Fibroblast of villous mesenchyme (primary cell): ENCODE results near the gene PRKD1. TPM values are rescaled to one million over a fixed set of nuclear protein-coding genes. Genes with fewer than 3 reads are reported as not detected.

ENCODE experiments used
- DNase-seq: peaks from one replicate; pipeline ENCODE4 v3.0.0-alpha.2; 2010; ENCODE audit warnings: low read depth
- H3K4me3 ChIP-seq: 2 replicates; pipeline ENCODE4 v1.5.1; 2011; ENCODE audit warnings: low read depth, mild to moderate bottlenecking, low read length
- total RNA-seq: library from RNA; depleted of rRNA; stranded (reverse); fragments of >200 nt; gene quantifications from 2 replicates; pipeline ENCODE4 v1.2.3, GENCODE V29; 2012
- TF ChIP-seq, protein P1 (sequence below): IDR thresholded peaks from 2 replicates; pipeline ENCODE4 v1.5.1; 2012; ENCODE audit warnings: low read depth, mild to moderate bottlenecking, low read length; ENCODE audit not compliant: insufficient read depth

Gene PRKD1
- total RNA-seq, 1 donor: 13.8 TPM

DNA sequence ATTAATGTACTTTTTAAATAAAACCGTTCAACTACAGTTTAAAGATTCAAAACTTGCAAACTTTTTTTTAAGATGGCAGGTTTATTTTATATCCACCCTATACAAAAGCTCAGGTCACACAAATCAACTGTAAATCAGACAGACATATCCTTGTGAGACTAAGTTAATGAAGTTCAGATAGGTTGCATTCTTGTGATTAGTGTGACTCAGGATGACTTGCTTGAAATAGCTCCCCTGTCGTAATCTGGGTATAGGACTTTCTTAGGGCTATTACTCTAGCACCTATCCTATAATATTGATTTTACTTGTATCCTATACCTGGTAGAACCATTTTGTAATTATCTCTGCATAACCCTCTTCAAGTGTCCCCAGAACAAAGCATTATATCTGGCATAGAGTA lies 9.5 kb upstream of the PRKD1 start:
- TF ChIP-seq, protein P1, sequence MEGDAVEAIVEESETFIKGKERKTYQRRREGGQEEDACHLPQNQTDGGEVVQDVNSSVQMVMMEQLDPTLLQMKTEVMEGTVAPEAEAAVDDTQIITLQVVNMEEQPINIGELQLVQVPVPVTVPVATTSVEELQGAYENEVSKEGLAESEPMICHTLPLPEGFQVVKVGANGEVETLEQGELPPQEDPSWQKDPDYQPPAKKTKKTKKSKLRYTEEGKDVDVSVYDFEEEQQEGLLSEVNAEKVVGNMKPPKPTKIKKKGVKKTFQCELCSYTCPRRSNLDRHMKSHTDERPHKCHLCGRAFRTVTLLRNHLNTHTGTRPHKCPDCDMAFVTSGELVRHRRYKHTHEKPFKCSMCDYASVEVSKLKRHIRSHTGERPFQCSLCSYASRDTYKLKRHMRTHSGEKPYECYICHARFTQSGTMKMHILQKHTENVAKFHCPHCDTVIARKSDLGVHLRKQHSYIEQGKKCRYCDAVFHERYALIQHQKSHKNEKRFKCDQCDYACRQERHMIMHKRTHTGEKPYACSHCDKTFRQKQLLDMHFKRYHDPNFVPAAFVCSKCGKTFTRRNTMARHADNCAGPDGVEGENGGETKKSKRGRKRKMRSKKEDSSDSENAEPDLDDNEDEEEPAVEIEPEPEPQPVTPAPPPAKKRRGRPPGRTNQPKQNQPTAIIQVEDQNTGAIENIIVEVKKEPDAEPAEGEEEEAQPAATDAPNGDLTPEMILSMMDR: no peak
- no peak overlapping the region for H3K4me3 ChIP-seq
- DNase-seq: no peak

DNA sequence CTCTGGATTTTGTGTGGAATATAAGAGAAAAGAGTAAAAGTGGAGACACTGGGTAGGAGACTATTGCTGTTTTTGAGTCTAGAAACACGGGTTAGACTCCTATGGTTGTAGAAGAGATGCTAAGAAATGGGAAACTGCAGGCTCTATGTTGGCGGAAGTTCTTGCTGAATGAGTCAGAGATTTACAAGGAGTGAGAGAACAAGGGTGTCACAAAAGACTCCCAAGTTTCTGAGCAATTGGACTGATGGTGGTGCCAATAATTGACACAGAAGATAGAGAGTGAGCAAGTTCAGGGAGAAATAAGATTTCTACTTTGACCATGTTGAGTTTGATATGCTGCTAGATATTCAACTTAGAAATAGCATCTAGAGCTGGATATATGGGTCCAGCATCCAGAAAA lies 2.6 kb upstream of the PRKD1 start:
- no peak overlapping the region for H3K4me3 ChIP-seq
- peak; percentile 28 for DNase-seq
- TF ChIP-seq, protein P1: no peak

DNA sequence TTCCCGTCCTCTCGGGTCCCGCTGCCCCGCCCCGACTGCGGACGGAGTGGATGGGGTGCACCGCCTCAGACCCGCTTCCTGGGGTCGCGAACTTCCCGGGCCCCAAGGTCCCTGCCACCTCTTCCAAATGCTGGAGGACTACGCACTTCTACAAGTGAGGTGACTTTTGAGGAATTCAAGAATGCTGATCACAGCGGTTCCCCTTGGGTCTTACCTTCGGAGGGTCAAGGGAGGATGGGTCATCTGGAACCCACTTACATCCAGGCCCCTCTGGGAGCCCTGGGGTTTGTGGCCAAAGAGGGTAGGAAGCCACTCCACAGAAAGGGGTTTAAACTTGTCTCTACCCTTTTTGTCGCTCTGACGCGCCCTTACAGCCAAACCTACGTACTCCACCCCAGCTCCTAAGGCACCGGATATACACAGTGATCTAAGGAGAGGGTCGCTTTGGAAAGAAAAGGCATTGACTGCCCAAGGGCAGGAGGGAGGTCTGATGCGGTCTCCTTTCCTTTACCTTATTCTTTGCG lies 532 bp upstream of the PRKD1 start:
- TF ChIP-seq, protein P1: no peak
- H3K4me3 ChIP-seq: peak overlapping the region; percentile 38
- no peak for DNase-seq

DNA sequence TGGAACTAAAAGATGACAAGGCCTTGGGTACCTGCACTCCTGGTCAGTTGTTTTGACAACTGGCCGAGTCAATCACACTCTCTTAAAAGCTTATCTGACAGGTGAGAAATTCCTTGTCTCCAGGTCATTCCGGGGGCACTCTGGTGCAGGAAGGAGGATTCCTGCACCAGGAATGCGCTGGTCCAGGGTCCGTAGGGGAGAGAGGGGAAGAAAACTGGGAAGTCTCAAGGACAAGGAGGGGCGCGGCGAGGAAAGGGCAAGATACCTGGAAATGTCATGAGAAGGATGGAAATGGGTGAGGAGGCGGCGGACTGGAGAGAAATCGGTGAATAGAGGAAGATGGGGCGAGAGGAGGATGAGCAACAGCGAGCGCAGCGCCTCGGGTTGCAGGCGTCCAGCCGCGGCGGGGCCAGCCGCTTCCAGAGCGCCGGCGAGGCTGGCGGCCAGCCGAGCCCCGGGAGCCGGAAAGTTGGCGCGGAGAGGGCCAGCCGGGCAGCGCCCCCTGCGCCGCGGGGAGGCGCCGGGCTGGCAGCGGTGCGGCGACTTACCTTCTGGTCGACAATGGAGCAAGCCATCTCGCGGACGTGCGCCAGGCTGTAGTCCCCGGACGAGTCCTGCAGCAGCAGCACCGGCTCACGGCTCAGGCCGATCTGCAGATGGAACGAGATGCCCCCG lies 809 bp downstream of the PRKD1 start:
- peak; percentile 33 for DNase-seq
- H3K4me3 ChIP-seq: peak overlapping the region; percentile 84
- TF ChIP-seq, protein P1: peak; percentile 10

DNA sequence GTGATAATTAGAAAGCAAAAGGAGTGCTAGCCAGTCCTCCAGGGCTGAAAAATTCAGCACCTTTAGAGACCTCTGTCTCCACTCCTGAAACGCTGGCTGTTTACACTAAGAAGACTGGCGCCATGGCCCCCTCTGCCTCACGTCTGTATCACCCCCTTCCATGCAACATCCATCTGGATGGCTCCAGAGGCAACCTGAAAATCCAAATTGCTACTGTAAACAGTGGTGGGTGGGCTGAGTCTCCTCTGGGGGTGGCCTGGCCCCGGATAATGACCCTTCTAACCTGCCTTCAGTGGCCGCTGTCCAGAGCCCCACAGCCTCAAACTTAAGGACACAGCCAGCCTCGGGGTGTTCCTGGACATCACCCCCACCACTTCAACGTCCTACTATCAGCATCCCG lies 1.4 kb downstream of the PRKD1 start:
- TF ChIP-seq, protein P1: no peak
- peak overlapping the region; percentile 84 for H3K4me3 ChIP-seq
- DNase-seq: no peak

DNA sequence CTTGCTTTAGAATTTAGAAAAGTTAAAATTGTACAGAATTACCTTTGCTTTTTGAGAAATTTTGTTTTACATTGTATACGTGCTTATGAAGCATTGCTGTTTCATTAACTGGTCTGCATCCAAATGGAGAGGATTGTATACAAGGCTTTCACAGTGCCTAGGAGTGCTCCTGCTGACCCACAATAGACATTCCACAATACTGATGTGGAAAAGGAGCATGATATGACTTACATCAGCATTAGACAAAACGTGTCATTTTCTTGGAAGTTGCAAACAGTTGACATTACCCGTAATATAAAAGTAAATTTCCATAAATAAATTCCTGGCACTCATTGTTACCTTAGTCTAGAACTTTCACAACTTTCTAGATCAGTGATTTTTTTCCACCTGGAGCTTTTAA lies 1.9 kb downstream of the PRKD1 start:
- DNase-seq: no peak
- peak overlapping the region; percentile 84 for H3K4me3 ChIP-seq
- TF ChIP-seq, protein P1: no peak
